Glutamatergic neuron (in vitro differentiated cells): Measurements from ENCODE around the gene DPP9. TPM values are rescaled to one million over a fixed set of nuclear protein-coding genes. Genes with fewer than 3 reads are reported as not detected.

Experiments used
- DNase-seq: peaks from one replicate; pipeline ENCODE4 v3.0.0; 2022
- H3K27ac Mint-ChIP-seq: one replicate; pipeline ENCODE4 v1.8.0; 2020; ENCODE audit warnings: mild to moderate bottlenecking, mixed read lengths, inconsistent platforms; ENCODE audit not compliant: unreplicated experiment
- H3K27me3 Mint-ChIP-seq: one replicate; pipeline ENCODE4 v1.8.0; 2020; ENCODE audit warnings: mild to moderate bottlenecking, moderate library complexity, mixed read lengths, inconsistent platforms; ENCODE audit not compliant: unreplicated experiment
- H3K36me3 Mint-ChIP-seq: one replicate; pipeline ENCODE4 v1.8.0; 2020; ENCODE audit warnings: mild to moderate bottlenecking, mixed read lengths, inconsistent platforms; ENCODE audit not compliant: unreplicated experiment
- H3K4me1 Mint-ChIP-seq: one replicate; pipeline ENCODE4 v1.8.0; 2020; ENCODE audit warnings: mild to moderate bottlenecking, low read depth, mixed read lengths, inconsistent platforms; ENCODE audit not compliant: unreplicated experiment
- H3K4me3 Mint-ChIP-seq: one replicate; pipeline ENCODE4 v1.8.0; 2020; ENCODE audit warnings: mild to moderate bottlenecking, mixed read lengths, inconsistent platforms; ENCODE audit not compliant: unreplicated experiment
- H3K9me3 Mint-ChIP-seq: one replicate; pipeline ENCODE4 v1.8.0; 2020; ENCODE audit warnings: mild to moderate bottlenecking, moderate library complexity, mixed read lengths, inconsistent platforms; ENCODE audit not compliant: unreplicated experiment
- total RNA-seq: library from RNA; stranded (reverse); fragmentation: NEBNext Ultra II Directional; extraction: Animal tissue kit (Norgen Biotek cat#: 25700); gene quantifications from one replicate; pipeline ENCODE4 v1.2.1, GENCODE V29; 2021; ENCODE audit not compliant: unreplicated experiment
- TF ChIP-seq, protein P1 (sequence below): fragments of 200-600 bp; sonication (generic); IDR thresholded peaks from one replicate; pipeline ENCODE4 v1.5.0; 2021; ENCODE audit not compliant: partially characterized antibody, unreplicated experiment

DPP9 gene
- total RNA-seq, 1 donor from 2014 or later, result 44.8 TPM

- Mint-ChIP-seq H3K4me3 (no peak overlapping the region), H3K4me1 (peaks cover 11% of the 10 kb centered on the region), H3K27ac (no peak overlapping the region), H3K36me3 (no peaks in the 10 kb centered on the region), H3K27me3 (peaks cover 7% of the 10 kb centered on the region), H3K9me3 (peaks cover 11% of the 10 kb centered on the region)
- TF ChIP-seq, protein P1, sequence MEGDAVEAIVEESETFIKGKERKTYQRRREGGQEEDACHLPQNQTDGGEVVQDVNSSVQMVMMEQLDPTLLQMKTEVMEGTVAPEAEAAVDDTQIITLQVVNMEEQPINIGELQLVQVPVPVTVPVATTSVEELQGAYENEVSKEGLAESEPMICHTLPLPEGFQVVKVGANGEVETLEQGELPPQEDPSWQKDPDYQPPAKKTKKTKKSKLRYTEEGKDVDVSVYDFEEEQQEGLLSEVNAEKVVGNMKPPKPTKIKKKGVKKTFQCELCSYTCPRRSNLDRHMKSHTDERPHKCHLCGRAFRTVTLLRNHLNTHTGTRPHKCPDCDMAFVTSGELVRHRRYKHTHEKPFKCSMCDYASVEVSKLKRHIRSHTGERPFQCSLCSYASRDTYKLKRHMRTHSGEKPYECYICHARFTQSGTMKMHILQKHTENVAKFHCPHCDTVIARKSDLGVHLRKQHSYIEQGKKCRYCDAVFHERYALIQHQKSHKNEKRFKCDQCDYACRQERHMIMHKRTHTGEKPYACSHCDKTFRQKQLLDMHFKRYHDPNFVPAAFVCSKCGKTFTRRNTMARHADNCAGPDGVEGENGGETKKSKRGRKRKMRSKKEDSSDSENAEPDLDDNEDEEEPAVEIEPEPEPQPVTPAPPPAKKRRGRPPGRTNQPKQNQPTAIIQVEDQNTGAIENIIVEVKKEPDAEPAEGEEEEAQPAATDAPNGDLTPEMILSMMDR, result no peak
- DNase-seq, result no peak
These were observed 34.4 kb upstream of the DPP9 start for GRCh38 chr19:4758082-4758481.

DNA sequence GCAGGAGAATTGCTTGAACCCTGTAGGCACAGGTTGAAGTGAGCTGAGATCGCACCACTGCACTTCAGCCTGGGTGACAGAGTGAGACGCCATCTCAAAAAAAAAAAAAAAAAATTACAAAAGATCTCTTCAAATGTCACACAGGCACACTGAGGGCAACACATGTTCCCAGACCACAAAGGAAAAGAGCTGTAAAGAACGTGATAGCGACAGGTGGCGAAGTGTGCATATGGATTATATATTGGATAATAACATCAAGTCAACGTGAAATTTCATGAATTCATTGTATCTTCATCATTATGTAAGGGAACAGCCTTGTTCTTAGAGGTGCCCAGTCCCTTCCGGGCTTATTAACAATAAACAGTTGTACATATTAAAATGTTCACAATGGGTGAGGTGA is 31.8 kb upstream of the DPP9 start:
- peaks cover 9% of the 10 kb centered on the region for H3K27me3 Mint-ChIP-seq
- TF ChIP-seq, protein P1, result no peak
- peaks cover 8% of the 10 kb centered on the region for H3K4me1 Mint-ChIP-seq

DNA sequence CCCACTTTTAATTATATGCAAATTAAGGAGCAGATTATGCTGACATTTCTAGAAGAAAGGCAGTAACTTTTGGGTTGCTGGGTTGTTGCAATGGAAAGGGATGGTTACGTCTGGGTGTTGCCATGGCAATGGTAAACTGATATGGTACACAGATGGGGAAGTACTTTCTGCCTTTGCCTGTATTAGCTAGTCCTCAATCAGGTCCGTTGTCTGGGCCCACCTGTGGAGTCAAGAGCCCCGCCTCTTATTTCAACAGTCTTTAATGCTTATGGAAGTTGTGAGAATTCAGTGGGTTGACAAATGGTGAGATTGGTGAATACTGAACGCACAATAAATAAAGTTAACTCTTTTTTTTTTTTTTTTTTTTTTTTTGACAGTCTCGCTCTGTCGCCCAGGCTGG is 30.6 kb upstream of the DPP9 start:
- no peak for DNase-seq
- Mint-ChIP-seq H3K36me3 (no peaks in the 10 kb centered on the region), H3K4me3 (no peak overlapping the region), H3K27me3 (peaks cover 12% of the 10 kb centered on the region), H3K27ac (no peak overlapping the region), H3K9me3 (peaks cover 6% of the 10 kb centered on the region), H3K4me1 (peaks cover 5% of the 10 kb centered on the region)
- TF ChIP-seq, protein P1, result no peak

More for the DNA sequence above, 31.8 kb upstream of the DPP9 start:
- Mint-ChIP-seq H3K4me3 (no peak overlapping the region), H3K9me3 (peaks cover 5% of the 10 kb centered on the region), H3K36me3 (no peaks in the 10 kb centered on the region), H3K27ac (no peak overlapping the region)
- no peak for DNase-seq

DNA sequence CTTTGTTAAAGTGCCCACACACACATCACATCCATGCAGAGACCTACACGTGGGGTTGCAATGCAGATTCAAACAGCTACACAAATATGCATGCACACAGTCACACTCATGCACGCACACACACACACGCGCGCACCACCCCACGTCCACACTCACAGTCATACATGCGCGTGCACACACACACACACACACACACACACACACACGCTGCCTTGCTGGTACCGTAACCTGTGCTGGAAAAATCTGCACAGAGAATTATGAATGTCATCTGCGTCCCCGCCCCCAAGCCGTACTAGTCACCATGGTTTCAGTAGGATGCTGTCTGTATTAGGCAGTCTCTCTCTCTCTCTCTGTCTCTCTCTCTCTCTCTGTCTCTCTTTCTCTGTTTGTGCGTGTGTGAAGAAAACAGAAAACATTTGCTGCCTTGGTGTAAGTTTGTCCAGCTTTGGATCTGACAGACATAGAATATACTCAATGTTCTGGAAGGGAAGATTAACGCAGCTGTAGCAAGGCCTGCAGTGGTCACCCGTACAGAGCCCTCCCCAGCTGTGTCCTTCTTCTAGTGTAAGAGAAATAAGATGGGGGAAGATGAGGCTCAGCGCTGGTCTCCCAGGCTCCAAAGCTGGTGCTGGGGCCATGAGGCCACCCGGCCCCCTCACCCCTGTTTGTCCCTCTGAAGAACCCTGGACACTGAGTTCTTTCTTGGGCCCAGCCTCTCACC is 26.4 kb upstream of the DPP9 start:
- H3K27me3 Mint-ChIP-seq, result peaks cover 10% of the 10 kb centered on the region
- TF ChIP-seq, protein P1, result no peak
- peaks cover 6% of the 10 kb centered on the region for H3K9me3 Mint-ChIP-seq
- H3K36me3 Mint-ChIP-seq, result no peaks in the 10 kb centered on the region
- no peak overlapping the region for H3K4me3 Mint-ChIP-seq
- peak; percentile 33 for DNase-seq
- H3K27ac Mint-ChIP-seq, result no peak overlapping the region
- peaks cover 5% of the 10 kb centered on the region for H3K4me1 Mint-ChIP-seq

DNA sequence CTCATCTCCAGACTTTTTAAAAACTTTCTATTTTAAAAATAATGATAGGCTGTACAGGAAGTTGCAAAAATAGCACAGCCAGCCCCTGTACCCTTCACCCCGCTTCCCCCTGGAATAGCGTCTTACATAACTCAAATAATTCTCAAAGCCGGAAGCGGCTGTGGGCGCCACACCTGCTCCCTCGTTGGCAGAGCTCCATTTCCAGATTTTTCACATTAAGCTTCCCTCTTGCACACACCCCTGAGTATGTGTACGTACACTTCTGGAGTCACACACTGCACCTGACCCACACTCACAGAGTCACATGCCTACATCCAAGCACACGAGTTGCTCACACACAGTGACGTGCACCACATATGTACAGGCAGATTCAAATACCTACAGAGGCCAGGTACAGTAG is 24.9 kb upstream of the DPP9 start:
- no peak for DNase-seq
- H3K27me3 Mint-ChIP-seq, result peaks cover 10% of the 10 kb centered on the region
- peaks cover 4% of the 10 kb centered on the region for H3K9me3 Mint-ChIP-seq
- TF ChIP-seq, protein P1, result no peak
- H3K4me1 Mint-ChIP-seq, result peaks cover 2% of the 10 kb centered on the region
- no peak overlapping the region for H3K4me3 Mint-ChIP-seq
- H3K36me3 Mint-ChIP-seq, result no peaks in the 10 kb centered on the region
- H3K27ac Mint-ChIP-seq, result no peak overlapping the region
